Measurements from ENCODE around the gene CPS1. TPM values are rescaled to one million over a fixed set of nuclear protein-coding genes. Genes with fewer than 3 reads are reported as not detected.

The CPS1 gene
- total and polyA plus RNA-seq, 2 of the 8 experiments (the other 6 are each of a cell fraction or from before 2014, with no cell fraction given): 7.9 to 15.7 TPM

- Histone ChIP-seq H3K9me3 (ENCODE audit: insufficient read depth in 2 of 2, low read depth in 1 of 2, low read length in 1 of 2) (no peaks in the 10 kb centered on the region), H3K4me1 (replicated peaks in 1 of 4; ENCODE audit: control insufficient read depth in 3 of 4, insufficient read depth in 4 of 4, low read length in 3 of 4) (peaks cover 0 to 2% (median 0%) of the 10 kb centered on the region in 4 experiments; a peak in 1 of 7 replicates), H2BK5ac (ENCODE audit: low read depth, low read length) (no peak overlapping the region), H2BK12ac (ENCODE audit: low read depth, low read length) (no peak overlapping the region), H4K5ac (ENCODE audit: insufficient read length, low read depth, low read length) (no peak overlapping the region), H2BK15ac (ENCODE audit: low read length) (no peak overlapping the region), H3K56ac (replicated peaks; ENCODE audit: insufficient read length, low read depth, low read length) (no peak overlapping the region), H3K27ac (ENCODE audit: low read depth, low read length) (no peak overlapping the region), H3K4me2 (ENCODE audit: insufficient read depth in 1 of 2, low read depth in 2 of 2, low read length in 2 of 2) (no peak overlapping the region), H3K9ac (replicated peaks in 1 of 4; ENCODE audit: extremely low read depth in 1 of 4, low read depth in 3 of 4, low read length in 3 of 4) (no peak overlapping the region), H2AFZ (ENCODE audit: low read length) (no peak overlapping the region), H3K27me3 (replicated peaks in 1 of 4; ENCODE audit: control insufficient read depth in 3 of 4, extremely low read depth in 1 of 4, insufficient read depth in 3 of 4, low read length in 3 of 4) (no peaks in the 10 kb centered on the region), H3K79me1 (ENCODE audit: low read depth, low read length) (no peaks in the 10 kb centered on the region), H2AK5ac (ENCODE audit: low read depth, low read length) (no peak overlapping the region), H3K4me3 (ENCODE audit: extremely low read depth in 1 of 4, insufficient read depth in 2 of 4, low read depth in 3 of 4, low read length in 4 of 4) (no peak overlapping the region), H3K23ac (ENCODE audit: insufficient read length) (no peak overlapping the region), H3K4ac (replicated peaks; ENCODE audit: insufficient read length, low read depth, low read length) (no peak overlapping the region), H3K14ac (ENCODE audit: insufficient read length) (no peak overlapping the region), H4K91ac (replicated peaks; ENCODE audit: insufficient read length, low read length) (no peak overlapping the region), H2BK20ac (ENCODE audit: low read length) (no peak overlapping the region), H3K23me2 (ENCODE audit: low read depth, low read length) (no peaks in the 10 kb centered on the region), H3K79me2 (ENCODE audit: control insufficient read depth in 1 of 2, insufficient read depth in 2 of 2, low read length in 2 of 2) (no peaks in the 10 kb centered on the region), H4K20me1 (replicated peaks in 1 of 2; ENCODE audit: control insufficient read depth in 1 of 2, insufficient read depth in 2 of 2, low read length in 2 of 2) (no peaks in the 10 kb centered on the region), H4K8ac (ENCODE audit: extremely low read depth, insufficient read depth, low read length) (no peak overlapping the region), H2BK120ac (replicated peaks; ENCODE audit: low read depth, low read length) (no peak overlapping the region), H3K18ac (ENCODE audit: extremely low read depth, low read length) (no peak overlapping the region), H3K36me3 (ENCODE audit: control insufficient read depth in 2 of 4, insufficient read depth in 4 of 4, low read length in 3 of 4) (no peaks in the 10 kb centered on the region)
- POLR2A ChIA-PET (ENCODE audit: partially characterized antibody): interaction anchor here (0.7 kb wide), 1 partner anchor 9 kb away, joined by 3 read pairs; no protein-coding TSS in a partner anchor
- CTCF ChIA-PET (ENCODE audit: partially characterized antibody): no interaction called here
- WGBS, 2 experiments (ENCODE audit: extremely low coverage in 1 of 2, insufficient coverage in 1 of 2, insufficient read length in 1 of 2, insufficient replicate concordance in 2 of 2, low coverage in 1 of 2, low lambda C conversion rate in 2 of 2, missing lambda C conversion rate in 1 of 2): 87% methylated on average over 2 of the region's 2 CpGs; no CpG with 5 or more reads in 1 of the 2 experiments
- TF ChIP-seq HDAC2 (IDR thresholded peaks at IDR 0.05; ENCODE audit: borderline replicate concordance in 1 of 2, low read depth in 2 of 2, low read length in 2 of 2) (no peak), BCL11A (IDR thresholded peaks at IDR 0.05; ENCODE audit: low read depth in 2 of 2, low read length in 2 of 2) (no peak)
- no peak for DNase-seq (ENCODE audit: low read depth in 1 of 2, low spot score in 2 of 2)
- FAIRE-seq: no peak
These were observed 8.4 kb upstream of the CPS1 start for GRCh38 chr2:210548031-210548430.
